Measurements from ENCODE around the gene TLDC2. TPM values are rescaled to one million over a fixed set of nuclear protein-coding genes. Genes with fewer than 3 reads are reported as not detected.
"Not testable (repeated sequence)": the region's sequence is repeated elsewhere in the genome, so short reads cannot be mapped to it uniquely, and the experiment has no call there.

Gene TLDC2
- total and polyA plus RNA-seq, 4 donors = 0.05 to 0.33 (median 0.08) TPM; not detected in 1

- no peaks in the 10 kb centered on the region for H3K27me3 ChIP-seq (ENCODE audit: control insufficient read depth in 4 of 4, insufficient read depth in 4 of 4, low read length in 3 of 4)
- WGBS = 99% methylated on average over 6 of the region's 6 CpGs
- no peak overlapping the region for H3K9ac ChIP-seq (ENCODE audit: low read depth in 1 of 2, low read length in 2 of 2)
- H3K27ac ChIP-seq (ENCODE audit: low read depth in 1 of 2, low read length in 2 of 2) = no peak overlapping the region
- peaks cover 0 to 12% (median 9%) of the 10 kb centered on the region in 4 donors for H3K36me3 ChIP-seq (ENCODE audit: control insufficient read depth in 4 of 4, insufficient read depth in 3 of 4, low read depth in 1 of 4, low read length in 3 of 4)
- no peaks in the 10 kb centered on the region for H3K9me3 ChIP-seq (ENCODE audit: control insufficient read depth in 4 of 4, low read length in 3 of 4)
- H3K4me3 ChIP-seq (ENCODE audit: low read depth in 1 of 3, low read length in 3 of 3) = no peak overlapping the region
- no peak for TF ChIP-seq HNF4A (conservative IDR thresholded peaks at IDR 0.05)
- no peak for TF ChIP-seq RXRA (IDR thresholded peaks at IDR 0.05)
- TF ChIP-seq ZBTB33 (IDR thresholded peaks at IDR 0.05) = no peak
- TF ChIP-seq HNF4G (IDR thresholded peaks at IDR 0.05) = no peak
- DNase-seq (ENCODE audit: low spot score) = no peak
- H3K4me1 ChIP-seq (ENCODE audit: control insufficient read depth in 4 of 4, insufficient read depth in 4 of 4, low read length in 3 of 4) = peaks cover 6 to 15% (median 8%) of the 10 kb centered on the region in 4 donors
Observed at GRCh38 chr20:36929691-36930090, 53.8 kb downstream of the TLDC2 start.

GRCh38 chr20:36932067-36932466 is 56.1 kb downstream of the TLDC2 start:
- H3K9ac ChIP-seq (ENCODE audit: low read depth in 1 of 2, low read length in 2 of 2); H3K4me3 ChIP-seq (ENCODE audit: low read depth in 1 of 3, low read length in 3 of 3); DNase-seq (ENCODE audit: low spot score); H3K36me3 ChIP-seq (ENCODE audit: control insufficient read depth in 4 of 4, insufficient read depth in 3 of 4, low read depth in 1 of 4, low read length in 3 of 4); H3K9me3 ChIP-seq (ENCODE audit: control insufficient read depth in 4 of 4, low read length in 3 of 4); H3K27ac ChIP-seq (ENCODE audit: low read depth in 1 of 2, low read length in 2 of 2); H3K27me3 ChIP-seq (ENCODE audit: control insufficient read depth in 4 of 4, insufficient read depth in 4 of 4, low read length in 3 of 4): not testable (repeated sequence)
- WGBS = 91% methylated on average over 12 of the region's 12 CpGs
- peaks cover 7 to 15% (median 10%) of the 10 kb centered on the region in 4 donors for H3K4me1 ChIP-seq (ENCODE audit: control insufficient read depth in 4 of 4, insufficient read depth in 4 of 4, low read length in 3 of 4)

- no peaks in the 10 kb centered on the region for H3K9me3 ChIP-seq (ENCODE audit: control insufficient read depth in 4 of 4, low read length in 3 of 4)
- no peak for DNase-seq (ENCODE audit: low spot score)
- peaks cover 0 to 4% (median 2%) of the 10 kb centered on the region in 4 donors for H3K36me3 ChIP-seq (ENCODE audit: control insufficient read depth in 4 of 4, insufficient read depth in 3 of 4, low read depth in 1 of 4, low read length in 3 of 4)
- peak overlapping the region in 1 of 2 donors; percentile 35 for H3K27ac ChIP-seq (ENCODE audit: low read depth in 1 of 2, low read length in 2 of 2)
- peaks cover 7 to 18% (median 10%) of the 10 kb centered on the region in 4 donors for H3K4me1 ChIP-seq (ENCODE audit: control insufficient read depth in 4 of 4, insufficient read depth in 4 of 4, low read length in 3 of 4)
- H3K27me3 ChIP-seq (ENCODE audit: control insufficient read depth in 4 of 4, insufficient read depth in 4 of 4, low read length in 3 of 4) = no peaks in the 10 kb centered on the region
- WGBS = 44% methylated on average over 11 of the region's 11 CpGs
- H3K4me3 ChIP-seq (ENCODE audit: low read depth in 1 of 3, low read length in 3 of 3) = no peak overlapping the region
- no peak overlapping the region for H3K9ac ChIP-seq (ENCODE audit: low read depth in 1 of 2, low read length in 2 of 2)
- TF ChIP-seq FOXA1 (IDR thresholded peaks at IDR 0.05) (no peak), RAD21 (IDR thresholded peaks at IDR 0.05) (no peak), MAX (IDR thresholded peaks at IDR 0.05) (peak; percentile 11), JUND (IDR thresholded peaks at IDR 0.05) (no peak), REST (IDR thresholded peaks at IDR 0.05) (no peak), FOXA2 (IDR thresholded peaks at IDR 0.05) (no peak), HNF4A (conservative IDR thresholded peaks at IDR 0.05) (peak; percentile 25 to 62), HNF4G (IDR thresholded peaks at IDR 0.05) (peak; percentile 30), YY1 (IDR thresholded peaks at IDR 0.05) (peak; percentile 21), NR2F2 (IDR thresholded peaks at IDR 0.05) (peak; percentile 57), GABPA (IDR thresholded peaks at IDR 0.05 in 1 of 2, conservative IDR thresholded peaks at IDR 0.05 in 1 of 2) (no peak), ZBTB33 (IDR thresholded peaks at IDR 0.05) (no peak), TAF1 (conservative IDR thresholded peaks at IDR 0.05) (no peak), CTCF (IDR thresholded peaks at IDR 0.05; ENCODE audit: low read depth, low read length, missing input control) (no peak), ATF3 (IDR thresholded peaks at IDR 0.05) (no peak)
Observed at GRCh38 chr20:36932476-36933426, 56.8 kb downstream of the TLDC2 start.
